ENCODE results near the gene HNF4A. TPM values are rescaled to one million over a fixed set of nuclear protein-coding genes. Genes with fewer than 3 reads are reported as not detected.
A peak's percentile ranks its signal among the peaks of the same experiment; 100 is the strongest.

HNF4A gene
- total RNA-seq, 4 donors from 2014 or later = under 0.01 to 0.26 TPM; not detected in 2

DNA sequence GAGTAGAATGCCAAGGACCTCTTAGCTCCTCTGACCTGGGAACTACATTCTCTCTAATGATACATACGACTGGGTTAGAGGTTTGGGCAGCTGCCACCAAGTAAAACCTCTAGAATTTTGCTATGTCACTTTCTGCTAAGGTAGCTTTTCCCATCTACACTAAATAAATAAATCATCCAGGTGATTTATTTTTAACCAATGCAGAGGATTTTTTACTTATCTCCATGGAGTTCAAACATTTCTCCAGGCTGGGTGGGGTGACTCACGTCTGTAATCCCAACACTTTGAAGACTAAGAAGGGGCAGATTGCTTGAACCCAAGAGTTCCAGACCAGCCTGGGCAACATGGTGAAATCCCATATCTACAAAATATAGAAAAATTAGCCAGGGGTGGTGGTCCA, 27.1 kb downstream of the HNF4A start:
- intact Hi-C loops (cut with DNase I; ENCODE audit: low total_unique reads) = no loop called here
- no peak for TF ChIP-seq POLR2A (IDR thresholded peaks at IDR 0.05)
- TF ChIP-seq, protein P1, sequence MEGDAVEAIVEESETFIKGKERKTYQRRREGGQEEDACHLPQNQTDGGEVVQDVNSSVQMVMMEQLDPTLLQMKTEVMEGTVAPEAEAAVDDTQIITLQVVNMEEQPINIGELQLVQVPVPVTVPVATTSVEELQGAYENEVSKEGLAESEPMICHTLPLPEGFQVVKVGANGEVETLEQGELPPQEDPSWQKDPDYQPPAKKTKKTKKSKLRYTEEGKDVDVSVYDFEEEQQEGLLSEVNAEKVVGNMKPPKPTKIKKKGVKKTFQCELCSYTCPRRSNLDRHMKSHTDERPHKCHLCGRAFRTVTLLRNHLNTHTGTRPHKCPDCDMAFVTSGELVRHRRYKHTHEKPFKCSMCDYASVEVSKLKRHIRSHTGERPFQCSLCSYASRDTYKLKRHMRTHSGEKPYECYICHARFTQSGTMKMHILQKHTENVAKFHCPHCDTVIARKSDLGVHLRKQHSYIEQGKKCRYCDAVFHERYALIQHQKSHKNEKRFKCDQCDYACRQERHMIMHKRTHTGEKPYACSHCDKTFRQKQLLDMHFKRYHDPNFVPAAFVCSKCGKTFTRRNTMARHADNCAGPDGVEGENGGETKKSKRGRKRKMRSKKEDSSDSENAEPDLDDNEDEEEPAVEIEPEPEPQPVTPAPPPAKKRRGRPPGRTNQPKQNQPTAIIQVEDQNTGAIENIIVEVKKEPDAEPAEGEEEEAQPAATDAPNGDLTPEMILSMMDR (IDR thresholded peaks at IDR 0.05) = no peak
- Histone ChIP-seq H3K36me3 (no peaks in the 10 kb centered on the region), H3K4me3 (no peak overlapping the region), H3K27ac (no peak overlapping the region), H3K9me3 (no peaks in the 10 kb centered on the region), H3K27me3 (no peaks in the 10 kb centered on the region), H3K4me1 (no peaks in the 10 kb centered on the region)
- DNase-seq = no peak

DNA sequence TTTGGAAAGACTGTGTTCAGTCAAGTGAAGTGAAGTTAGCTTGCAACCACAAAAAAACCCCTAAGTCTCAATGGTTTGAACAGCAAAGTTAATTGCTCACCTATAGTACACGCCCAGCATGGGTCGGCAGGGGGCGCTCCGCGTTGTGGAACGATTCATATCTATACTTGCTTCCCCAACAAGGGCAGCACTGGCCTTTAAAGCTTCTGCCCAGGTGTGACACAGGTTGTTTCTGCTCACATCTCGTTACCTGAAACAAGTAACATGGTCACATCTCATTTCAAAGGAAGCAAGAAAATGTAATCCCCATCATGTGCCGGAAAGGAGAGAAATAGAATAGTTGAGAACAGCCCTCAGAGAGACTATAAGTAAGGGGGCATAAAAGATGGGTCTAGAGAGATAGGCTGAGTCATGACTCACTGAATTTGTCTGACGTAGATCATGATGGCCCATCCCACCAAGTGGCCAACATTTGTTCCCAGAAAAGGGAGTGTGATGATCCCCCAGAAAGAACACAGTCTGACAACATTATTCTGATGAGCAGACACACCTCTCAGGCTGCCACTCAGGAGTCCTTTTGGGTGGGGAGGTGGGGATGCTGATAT, 29.0 kb downstream of the HNF4A start:
- DNase-seq = peak; percentile 69 to 72
- no peaks in the 10 kb centered on the region for H3K9me3 ChIP-seq

DNA sequence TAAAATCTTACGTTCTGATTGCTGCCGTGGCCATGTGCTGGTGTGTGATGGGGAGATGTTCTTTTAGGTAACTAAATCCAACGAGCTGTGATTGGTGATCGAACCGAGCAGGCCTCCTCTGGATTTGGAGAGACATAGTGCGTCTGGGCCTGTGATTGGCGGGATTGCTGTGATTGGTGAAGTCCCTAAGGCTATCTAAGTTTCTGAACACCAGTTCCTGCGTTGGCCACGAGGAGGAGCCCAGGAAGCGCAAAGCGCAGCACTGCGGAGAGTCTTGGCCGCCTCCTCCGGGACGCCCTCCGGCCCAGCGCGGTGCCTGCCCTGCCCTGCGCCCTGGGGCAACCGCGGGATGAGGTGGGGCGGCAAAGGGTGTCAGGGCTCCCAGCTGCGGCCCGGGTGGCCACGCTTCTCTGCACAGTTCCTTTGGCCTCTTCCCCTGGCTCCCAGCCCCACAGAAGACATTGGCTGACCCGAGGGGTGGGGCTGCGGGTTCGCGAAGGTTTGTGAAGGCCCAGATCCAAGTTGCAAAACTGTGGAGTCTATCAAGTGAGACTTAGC, 33.0 kb downstream of the HNF4A start:
- no peak for TF ChIP-seq POLR2A (IDR thresholded peaks at IDR 0.05)
- TF ChIP-seq, protein P1 (IDR thresholded peaks at IDR 0.05) = peak; percentile 32 to 59 (median 51)
- DNase-seq = peak; percentile 23 to 46
- Histone ChIP-seq H3K9me3 (no peaks in the 10 kb centered on the region), H3K4me1 (no peaks in the 10 kb centered on the region), H3K27ac (no peak overlapping the region), H3K27me3 (no peaks in the 10 kb centered on the region), H3K36me3 (no peaks in the 10 kb centered on the region), H3K4me3 (no peak overlapping the region)
- intact Hi-C loops (cut with DNase I; ENCODE audit: low total_unique reads) = no loop called here

More for the DNA sequence above, 29.0 kb downstream of the HNF4A start:
- Histone ChIP-seq H3K36me3 (no peaks in the 10 kb centered on the region), H3K4me3 (no peak overlapping the region), H3K27ac (no peak overlapping the region), H3K4me1 (no peaks in the 10 kb centered on the region), H3K27me3 (no peaks in the 10 kb centered on the region)
- TF ChIP-seq, protein P1 (IDR thresholded peaks at IDR 0.05) = peak; percentile 58 to 75 (median 65)
- no peak for TF ChIP-seq POLR2A (IDR thresholded peaks at IDR 0.05)
- intact Hi-C loops (cut with DNase I; ENCODE audit: low total_unique reads) = no loop called here

DNA sequence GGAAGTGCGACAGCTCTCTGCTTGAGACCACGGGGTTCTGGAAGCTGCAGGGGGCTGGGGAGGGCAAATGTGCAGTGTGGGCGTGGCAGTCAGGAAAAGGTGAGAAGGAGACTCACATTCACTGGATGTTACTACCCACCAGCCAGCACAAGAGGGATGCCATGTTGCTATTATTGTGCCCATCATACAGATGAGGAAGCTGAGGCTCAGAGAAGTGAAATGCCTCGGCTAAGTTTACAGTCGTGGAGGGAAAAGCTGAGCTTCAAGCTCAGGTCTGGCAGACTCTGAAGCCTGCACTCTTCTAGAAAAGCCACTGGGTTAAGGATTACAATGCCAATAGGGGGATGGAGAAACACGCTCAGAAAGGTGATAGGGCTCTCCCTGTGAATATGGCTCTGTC, 34.4 kb downstream of the HNF4A start:
- H3K4me1 ChIP-seq = no peaks in the 10 kb centered on the region
- intact Hi-C loops (cut with DNase I; ENCODE audit: low total_unique reads) = no loop called here
- no peak overlapping the region for H3K4me3 ChIP-seq
- H3K36me3 ChIP-seq = no peaks in the 10 kb centered on the region
- no peak for DNase-seq
- no peaks in the 10 kb centered on the region for H3K9me3 ChIP-seq
- no peak overlapping the region for H3K27ac ChIP-seq
- TF ChIP-seq POLR2A (IDR thresholded peaks at IDR 0.05) = no peak
- TF ChIP-seq, protein P1 (IDR thresholded peaks at IDR 0.05) = no peak
- no peaks in the 10 kb centered on the region for H3K27me3 ChIP-seq

DNA sequence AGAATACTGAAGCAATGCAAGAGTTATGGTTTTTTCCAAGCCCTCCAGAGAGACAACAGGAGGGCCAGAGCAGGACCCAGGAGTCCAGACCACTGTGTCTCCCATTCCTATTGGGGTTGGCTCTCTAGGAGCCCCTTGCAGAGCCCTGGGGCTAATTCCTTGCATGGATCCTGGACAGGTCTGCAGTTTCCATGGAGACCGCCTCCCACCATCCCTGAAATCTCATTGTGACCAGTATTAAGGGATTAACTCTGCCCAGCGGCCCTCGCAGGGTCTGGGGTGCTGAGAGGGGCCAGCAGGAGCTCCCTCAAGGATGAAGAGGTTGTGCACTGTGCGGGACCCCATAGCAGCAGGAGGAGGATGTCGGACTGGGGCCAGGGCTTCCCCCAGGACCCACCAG, 34.8 kb downstream of the HNF4A start:
- no peaks in the 10 kb centered on the region for H3K36me3 ChIP-seq
- intact Hi-C loops (cut with DNase I; ENCODE audit: low total_unique reads) = no loop called here
- no peak overlapping the region for H3K27ac ChIP-seq
- no peaks in the 10 kb centered on the region for H3K4me1 ChIP-seq
- no peak for DNase-seq
- H3K4me3 ChIP-seq = no peak overlapping the region
- no peaks in the 10 kb centered on the region for H3K27me3 ChIP-seq
- TF ChIP-seq, protein P1 (IDR thresholded peaks at IDR 0.05) = no peak
- no peak for TF ChIP-seq POLR2A (IDR thresholded peaks at IDR 0.05)
- H3K9me3 ChIP-seq = no peaks in the 10 kb centered on the region

Data from uterus (tissue), 4 donors.